ENCODE data around the gene FAM90A1.
"Not testable (repeated sequence)": the region's sequence is repeated elsewhere in the genome, so short reads cannot be mapped to it uniquely, and the experiment has no call there.

FAM90A1 gene, protein sequence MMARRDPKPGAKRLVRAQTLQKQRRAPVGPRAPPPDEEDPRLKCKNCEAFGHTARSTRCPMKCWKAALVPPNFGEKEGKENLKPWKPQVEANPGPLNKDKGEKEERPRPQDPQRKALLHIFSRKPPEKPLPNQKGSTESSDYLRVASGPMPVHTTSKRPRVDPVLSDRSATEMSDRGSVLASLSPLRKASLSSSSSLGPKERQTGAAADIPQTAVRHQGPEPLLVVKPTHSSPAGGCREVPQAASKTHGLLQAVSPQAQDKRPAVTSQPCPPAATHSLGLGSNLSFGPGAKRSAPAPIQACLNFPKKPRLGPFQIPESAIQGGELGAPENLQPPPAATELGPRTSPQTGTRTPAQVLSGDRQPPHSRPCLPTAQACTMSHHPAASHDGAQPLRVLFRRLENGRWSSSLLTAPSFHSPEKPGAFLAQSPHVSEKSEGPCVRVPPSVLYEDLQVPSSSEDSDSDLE

GRCh38 chr12:8226992-8227731 is at the start of gene FAM90A1:
Gene FAM90A1 (minus strand): TSS chr12:8227618. CDS start chr12:8224832, 2,786 bp downstream.
- DNase-seq: not testable (repeated sequence)

DNA sequence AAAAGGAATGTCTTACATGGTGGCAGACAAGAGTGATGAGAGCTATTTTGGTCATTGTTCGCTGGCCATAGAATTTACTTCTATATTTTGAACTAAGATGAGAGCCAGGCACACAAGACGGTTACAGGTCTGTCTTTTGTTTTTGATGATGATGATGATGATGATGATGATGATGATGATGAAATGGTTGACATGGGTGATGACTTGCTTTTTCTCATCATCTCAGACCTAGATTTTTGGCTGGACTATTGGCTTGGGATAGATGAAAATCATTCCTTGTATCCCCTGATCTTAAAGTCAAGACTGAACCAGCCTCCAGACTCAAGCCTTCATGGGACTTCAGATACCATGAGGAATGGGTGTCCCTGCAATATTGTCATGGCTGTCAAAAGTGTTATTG is 49.0 kb upstream of the FAM90A1 start:
- DNase-seq: not testable (repeated sequence)

DNA sequence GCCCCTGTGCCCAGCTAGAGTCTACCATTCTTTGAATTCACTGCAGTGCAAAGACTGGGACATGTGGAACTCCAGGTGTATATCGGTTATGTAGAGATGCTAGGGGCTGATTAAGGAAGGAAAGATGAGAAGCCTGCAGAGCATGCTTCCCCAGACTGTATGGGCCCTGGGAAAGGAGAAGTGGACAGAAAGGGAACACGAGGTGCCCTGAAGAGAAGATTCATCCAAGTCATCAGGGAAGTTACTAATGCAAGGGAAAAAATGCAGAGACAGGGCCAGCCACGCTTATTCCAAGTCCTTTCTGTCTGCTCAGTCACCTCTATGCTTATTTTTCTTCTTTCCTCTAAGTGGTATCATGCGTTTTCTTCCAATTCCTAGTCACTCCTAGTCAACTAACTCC is 39.3 kb upstream of the FAM90A1 start:
- DNase-seq: not testable (repeated sequence)

DNA sequence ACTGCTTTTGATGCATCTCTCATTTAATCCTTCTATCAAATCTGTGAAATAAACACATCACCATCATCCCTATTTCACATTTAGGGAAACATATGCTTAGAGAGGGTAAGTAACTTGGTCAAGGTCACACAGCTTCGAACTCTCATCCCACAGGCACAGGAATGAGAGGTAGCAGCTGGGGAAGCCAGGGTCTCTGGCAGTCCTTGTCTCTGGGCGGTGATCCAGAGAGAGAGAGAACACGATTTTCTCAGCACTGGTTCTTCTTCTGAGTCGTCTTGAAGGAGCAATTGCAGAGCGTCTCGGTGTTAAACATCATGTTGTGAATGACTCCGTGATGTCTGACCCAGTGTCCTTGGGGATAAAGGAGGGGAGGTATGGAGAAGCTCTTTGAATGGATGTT is 36.8 kb upstream of the FAM90A1 start:
- DNase-seq: not testable (repeated sequence)

GRCh38 chr12:8261111-8261554 is 33.7 kb upstream of the FAM90A1 start:
- DNase-seq: not testable (repeated sequence)

- not testable (repeated sequence) for DNase-seq
Observed at GRCh38 chr12:8256356-8256755, 28.9 kb upstream of the FAM90A1 start.

DNA sequence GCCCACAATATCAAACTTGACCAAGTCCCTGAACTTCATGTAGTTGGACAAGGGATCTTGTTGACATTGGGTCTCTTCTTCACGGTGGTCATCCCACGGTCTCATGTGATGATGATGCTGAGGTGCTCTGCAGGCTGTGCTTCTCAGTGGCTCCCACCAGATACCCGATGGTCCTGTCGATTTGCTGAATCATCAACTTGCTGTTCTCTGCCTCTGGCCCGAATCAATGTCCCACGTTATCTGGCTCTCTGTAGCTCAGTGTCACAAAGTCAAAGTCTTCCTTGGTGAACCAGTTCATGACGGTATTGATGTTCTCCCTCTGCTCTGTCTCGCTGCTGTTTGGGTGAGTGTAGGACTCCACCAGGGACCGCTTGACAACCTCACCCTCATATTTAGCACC is 27.3 kb upstream of the FAM90A1 start:
- DNase-seq: not testable (repeated sequence)

DNA sequence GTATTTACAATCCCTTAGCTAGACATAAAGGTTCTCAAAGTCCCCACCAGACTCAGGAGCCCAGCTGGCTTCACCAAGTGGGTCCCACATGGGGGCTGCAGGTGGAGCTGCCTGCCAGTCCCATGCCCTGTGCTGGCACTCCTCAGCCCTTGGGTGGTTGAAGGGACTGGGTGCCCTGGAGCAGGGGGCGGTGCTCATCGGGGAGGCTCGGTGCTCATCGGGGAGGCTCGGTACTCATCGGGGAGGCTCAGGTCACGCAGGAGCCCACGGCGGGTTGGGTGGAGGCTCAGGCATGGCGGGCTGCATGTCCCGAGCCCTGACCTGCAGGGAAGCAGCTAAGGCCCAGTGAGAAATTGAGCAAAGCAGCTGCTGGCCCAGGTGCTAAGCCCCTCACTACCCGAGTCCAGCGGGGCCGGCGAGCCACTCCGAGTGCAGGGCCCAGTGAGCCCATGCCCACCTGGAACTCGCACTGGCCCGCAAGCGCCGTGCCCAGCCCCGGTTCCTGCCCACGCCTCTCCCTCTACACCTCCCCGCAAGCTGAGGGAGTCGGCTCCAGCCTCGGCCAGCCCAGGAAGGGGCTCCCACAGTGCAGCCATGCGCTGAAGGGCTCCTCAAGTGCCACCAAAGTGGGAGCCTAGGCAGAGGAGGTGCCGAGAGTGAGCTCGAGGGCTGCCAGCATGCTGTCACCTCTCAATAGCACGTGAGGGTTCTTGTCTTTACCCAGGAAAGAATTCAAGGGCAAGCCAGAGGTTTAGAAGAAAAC is 24.8 kb upstream of the FAM90A1 start:
- not testable (repeated sequence) for DNase-seq

DNA sequence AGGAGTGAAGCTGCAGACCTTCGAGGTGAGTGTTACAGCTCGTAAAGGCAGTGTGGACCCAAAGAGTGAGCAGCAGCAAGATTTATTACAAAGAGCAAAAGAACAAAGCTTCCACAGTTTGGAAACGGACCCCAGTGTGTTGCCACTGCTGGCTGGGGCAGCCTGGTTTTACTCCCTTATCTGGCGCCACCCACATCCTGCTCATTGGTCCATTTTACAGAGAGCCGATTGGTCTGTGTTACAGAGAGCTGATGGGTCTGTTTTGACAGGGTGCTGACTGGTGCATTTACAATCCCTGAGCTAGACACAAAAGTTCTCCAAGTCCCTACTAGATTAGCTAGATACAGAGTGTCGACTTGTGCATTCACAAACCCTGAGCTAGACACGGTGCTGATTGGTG is 24.2 kb upstream of the FAM90A1 start:
- not testable (repeated sequence) for DNase-seq

DNA sequence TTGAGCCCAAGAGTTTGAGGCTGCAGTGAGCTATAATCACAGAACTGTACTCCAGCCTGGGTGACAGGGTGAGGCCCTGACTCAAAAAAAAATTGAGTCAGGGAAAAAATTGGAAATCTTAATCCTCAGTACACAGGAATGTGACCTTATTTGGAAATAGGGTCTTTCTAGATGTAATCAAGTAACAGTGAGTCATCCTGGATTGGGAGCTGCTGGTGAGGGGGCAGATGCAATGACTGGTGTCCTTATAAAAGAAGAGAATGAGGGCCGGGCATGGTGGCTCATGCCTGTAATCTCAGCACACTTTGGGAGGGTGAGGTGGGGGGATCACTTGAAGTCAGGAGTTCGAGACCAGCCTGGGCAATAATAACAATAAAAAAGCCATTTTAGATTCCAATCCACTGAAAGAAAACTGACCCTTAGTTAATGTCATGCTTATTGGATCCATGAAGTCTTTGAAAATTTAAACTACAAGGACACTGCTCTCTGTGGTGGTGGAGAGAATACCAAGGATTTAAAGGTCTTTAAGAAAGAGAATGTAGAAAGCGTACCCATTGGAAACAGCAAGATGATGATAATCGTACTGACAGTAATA is 19.6 kb upstream of the FAM90A1 start:
- DNase-seq: not testable (repeated sequence)

GRCh38 chr12:8243682-8244161 is 16.3 kb upstream of the FAM90A1 start:
- DNase-seq: not testable (repeated sequence)

GRCh38 chr12:8242880-8243681 is 15.7 kb upstream of the FAM90A1 start:
- not testable (repeated sequence) for DNase-seq

DNA sequence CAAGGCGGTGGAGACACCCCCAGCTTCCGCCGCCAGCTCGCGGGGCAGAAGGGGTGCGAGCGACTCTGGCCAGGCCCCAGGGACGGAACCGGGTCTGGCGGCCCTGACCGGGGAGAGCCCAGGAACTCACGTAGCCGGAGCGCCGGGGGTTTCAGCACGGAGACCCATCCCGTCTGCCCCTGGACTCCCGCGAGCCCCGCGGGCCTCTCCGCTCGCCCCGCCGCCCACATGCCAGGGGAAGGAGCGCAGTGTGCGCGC is 15.1 kb upstream of the FAM90A1 start:
- DNase-seq: not testable (repeated sequence)

DNA sequence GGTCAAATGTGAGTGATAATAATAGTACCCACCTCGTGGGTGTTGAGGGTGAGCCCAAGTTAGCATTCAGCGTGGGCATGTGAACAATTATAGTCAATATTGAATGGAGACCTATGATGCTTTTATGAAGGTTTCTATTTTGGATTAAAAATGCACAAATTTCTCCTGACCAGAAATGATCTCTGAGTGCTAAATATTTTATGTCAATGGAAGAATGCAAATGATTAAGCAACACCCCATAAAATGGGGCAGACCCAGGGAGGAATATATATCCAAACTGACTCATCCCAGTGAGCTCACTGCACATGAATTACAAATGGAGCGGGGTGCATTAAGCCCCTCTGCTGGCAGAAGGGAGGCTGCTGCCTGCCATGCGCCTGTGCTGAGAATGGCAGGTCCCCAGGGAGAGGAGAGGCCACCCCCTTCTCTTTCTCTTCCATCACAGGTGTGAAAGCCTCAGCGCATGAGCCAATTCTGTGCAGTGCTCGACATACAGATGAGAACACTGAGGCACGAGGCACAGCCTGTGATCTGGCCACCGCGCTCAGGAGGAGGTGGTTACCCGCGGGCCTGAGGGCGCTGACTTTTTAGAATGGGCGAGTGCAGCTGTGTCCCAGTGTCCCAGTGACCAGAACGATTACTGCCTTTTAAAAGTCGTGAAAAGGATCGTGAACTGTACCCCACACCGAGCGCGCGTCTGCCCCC is 14.7 kb upstream of the FAM90A1 start:
- not testable (repeated sequence) for DNase-seq

DNA sequence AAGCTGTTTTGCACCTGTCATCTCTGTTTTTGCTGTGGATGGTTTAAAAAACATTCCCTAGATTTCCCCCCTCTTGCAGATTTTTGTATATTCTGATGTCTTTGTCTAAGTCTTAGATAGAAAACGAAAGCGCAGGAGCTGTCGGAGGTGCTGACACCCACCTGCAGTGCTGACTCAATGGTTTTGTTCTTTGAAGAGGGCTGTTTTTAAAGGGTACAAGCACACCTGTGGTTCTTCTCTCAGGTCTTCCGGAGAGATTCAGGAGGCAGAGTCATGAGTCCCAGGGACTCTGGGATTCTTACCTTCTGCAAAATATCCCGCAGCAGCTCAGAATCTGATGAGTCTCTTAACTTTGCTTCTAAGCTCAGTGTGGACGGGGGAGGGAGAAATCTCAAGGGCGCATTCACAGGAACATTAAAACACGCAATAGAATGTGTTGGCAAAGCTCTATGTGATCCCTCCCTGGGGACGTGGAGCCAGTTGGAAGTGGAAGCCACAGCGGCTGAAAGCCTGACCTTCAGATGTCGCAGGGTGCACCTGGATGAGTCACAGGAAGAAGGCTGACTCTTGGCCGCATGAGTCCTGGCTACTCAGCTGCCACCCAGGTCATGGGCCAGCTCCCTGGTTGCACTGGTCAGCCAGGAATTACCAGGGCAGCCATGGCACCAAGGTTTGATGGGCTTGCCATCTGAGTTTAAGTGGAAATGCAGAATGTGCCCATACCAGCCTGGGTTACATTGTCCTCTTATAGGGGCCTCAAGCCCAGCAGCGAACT is 13.1 kb upstream of the FAM90A1 start:
- DNase-seq: not testable (repeated sequence)

DNA sequence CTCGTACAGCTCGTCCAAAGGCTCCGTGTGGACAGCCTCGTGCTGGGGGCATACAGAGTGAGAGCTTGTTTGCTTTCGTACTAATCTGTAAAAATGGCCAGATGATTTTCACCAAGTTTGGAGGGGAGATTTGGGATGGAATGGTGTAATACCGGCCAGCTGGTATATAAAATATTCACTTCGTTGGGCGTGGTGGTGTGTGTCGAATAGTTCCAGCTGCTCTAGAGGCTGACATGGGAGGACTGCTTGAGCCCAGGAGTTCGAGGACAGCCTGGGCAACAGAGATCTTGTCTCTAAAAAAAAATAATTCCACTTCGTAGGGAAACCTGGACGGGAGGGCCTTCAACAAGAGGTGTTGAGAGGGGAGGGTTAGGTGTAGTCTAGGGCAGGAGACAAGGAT is 9.6 kb upstream of the FAM90A1 start:
- not testable (repeated sequence) for DNase-seq

DNA sequence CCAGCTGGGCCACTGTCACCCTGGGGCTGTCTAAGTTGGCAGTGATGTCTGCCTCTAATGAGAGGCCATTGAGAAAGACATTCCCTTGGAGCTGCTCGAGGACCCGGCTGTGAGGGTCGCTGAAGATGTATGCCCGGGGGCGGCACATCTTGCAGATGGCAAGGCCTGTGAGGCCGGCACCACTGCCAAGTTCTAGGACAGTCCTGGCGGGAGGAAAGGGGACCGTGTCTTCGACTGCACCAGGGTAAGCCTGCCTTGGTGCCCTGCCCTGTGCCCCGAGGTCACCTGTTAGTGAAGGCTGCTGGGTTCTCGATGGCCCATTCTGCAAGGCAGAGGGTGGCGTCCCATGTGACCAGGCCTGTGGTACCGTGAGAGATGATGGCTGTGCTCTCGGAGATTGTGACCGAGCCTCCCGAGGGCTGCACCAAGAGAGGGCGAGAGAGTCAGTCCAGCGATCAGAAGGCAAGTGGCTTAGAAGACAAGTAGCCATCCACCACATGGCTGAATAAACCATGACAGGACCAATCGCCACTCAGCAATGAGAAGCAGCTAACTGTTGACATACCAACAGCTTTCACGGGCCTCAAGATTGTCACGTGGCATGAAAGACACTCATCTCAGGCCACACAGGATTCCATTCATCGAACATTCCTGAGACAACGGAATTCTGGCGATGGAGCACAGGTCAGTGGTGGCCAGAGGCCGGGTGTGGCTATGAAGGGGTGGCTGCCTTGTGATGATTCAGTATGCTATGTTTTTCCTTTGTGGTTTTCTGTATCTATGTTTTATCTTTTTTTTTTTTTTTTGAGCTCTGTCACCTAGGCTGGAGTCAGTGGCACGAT is 8.1 kb upstream of the FAM90A1 start:
- DNase-seq: not testable (repeated sequence)

DNA sequence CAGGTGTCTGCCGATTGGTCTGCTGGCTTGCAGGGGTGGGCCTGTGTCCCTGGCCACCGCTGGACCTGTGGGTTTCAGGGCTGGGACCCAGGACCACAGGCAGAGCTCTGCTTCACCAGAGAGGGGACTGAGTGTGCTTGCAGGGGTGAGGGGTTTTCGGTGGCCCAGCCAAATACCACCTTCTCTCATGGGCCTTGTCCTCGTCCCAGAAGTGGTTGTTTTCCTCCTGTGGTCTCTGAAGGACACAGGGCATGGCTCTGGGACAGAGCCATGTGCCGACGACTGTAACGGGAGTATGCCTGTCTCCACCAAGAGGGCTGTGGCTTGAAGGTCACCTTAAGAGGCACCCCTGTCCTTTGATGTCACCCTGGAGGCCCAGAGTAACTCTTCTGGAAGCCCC is 7.3 kb upstream of the FAM90A1 start:
- DNase-seq: not testable (repeated sequence)

GRCh38 chr12:8233935-8234495 is 6.6 kb upstream of the FAM90A1 start:
- DNase-seq: not testable (repeated sequence)

Data from NCI-H510A (cell line).